Erythroblast (primary cell): ENCODE measurements around the gene UNC45A.

Experiments used
- GATA1 ChIP-seq: IDR thresholded peaks from 2 replicates; pipeline ENCODE4 v1.6.1; 2011; ENCODE audit warnings: low read depth, mild to moderate bottlenecking, control low read depth, low read length, moderate library complexity
- POLR2A ChIP-seq: IDR thresholded peaks from 2 replicates; pipeline ENCODE4 v1.6.1; 2011; ENCODE audit warnings: mild to moderate bottlenecking, low read length

DNA sequence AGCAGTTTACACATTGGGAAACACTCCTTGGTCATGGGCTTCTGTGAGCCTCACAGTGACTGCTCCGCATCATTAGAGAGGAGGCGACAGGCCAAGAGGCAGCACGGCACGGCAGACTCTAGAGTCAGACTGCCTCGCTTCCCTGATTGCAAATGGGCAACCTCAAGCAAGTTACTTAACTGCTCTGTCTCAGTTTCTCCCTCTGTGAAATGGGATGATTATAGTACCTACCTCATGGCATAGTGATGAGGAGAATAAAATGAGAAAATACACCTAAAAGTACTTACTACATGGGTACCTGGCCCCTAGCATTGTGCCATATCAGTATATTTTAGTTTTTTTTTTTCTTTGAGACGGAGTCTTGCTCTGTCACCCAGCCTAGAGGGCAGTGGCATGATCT lies 15.6 kb downstream of the UNC45A start:
- no peak for TF ChIP-seq POLR2A
- TF ChIP-seq GATA1 = no peak
